Fibroblast of mammary gland (primary cell): ENCODE data around the gene MAP2.

Experiments
- DNase-seq: peaks from one replicate; pipeline ENCODE4 v3.0.0-alpha.2; 2010; ENCODE audit warnings: low read depth
- H3K4me3 ChIP-seq: 2 replicates; pipeline ENCODE4 v1.5.1; 2011; ENCODE audit warnings: low read depth, mild to moderate bottlenecking, low read length, moderate library complexity; ENCODE audit not compliant: control insufficient read depth
- TF ChIP-seq, protein P1 (sequence below): conservative IDR thresholded peaks from 2 replicates; pipeline ENCODE4 v1.5.1; 2011; ENCODE audit warnings: low read depth, low read length, inconsistent platforms; ENCODE audit not compliant: control insufficient read depth, insufficient read depth

MAP2 gene

DNA sequence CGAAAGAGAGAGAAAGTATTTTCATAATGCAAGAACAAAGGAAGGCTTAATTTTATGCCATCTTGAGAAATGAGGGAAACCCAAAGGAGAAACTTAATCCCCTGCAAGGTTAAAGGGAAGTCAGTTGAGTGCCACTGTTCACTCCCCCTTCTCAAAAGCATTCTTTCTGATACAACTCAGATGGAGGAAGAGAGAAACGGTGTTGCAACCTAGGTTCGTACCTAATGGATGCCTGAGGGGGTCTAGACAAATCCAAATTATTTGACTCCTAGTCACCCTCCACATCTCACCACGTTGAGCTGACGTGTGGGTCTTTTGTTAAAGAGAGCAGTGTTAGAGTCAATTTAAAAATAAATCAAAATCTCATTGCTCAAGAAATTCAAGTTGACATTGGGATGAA lies 295.2 kb downstream of the MAP2 start:
- TF ChIP-seq, protein P1, sequence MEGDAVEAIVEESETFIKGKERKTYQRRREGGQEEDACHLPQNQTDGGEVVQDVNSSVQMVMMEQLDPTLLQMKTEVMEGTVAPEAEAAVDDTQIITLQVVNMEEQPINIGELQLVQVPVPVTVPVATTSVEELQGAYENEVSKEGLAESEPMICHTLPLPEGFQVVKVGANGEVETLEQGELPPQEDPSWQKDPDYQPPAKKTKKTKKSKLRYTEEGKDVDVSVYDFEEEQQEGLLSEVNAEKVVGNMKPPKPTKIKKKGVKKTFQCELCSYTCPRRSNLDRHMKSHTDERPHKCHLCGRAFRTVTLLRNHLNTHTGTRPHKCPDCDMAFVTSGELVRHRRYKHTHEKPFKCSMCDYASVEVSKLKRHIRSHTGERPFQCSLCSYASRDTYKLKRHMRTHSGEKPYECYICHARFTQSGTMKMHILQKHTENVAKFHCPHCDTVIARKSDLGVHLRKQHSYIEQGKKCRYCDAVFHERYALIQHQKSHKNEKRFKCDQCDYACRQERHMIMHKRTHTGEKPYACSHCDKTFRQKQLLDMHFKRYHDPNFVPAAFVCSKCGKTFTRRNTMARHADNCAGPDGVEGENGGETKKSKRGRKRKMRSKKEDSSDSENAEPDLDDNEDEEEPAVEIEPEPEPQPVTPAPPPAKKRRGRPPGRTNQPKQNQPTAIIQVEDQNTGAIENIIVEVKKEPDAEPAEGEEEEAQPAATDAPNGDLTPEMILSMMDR: no peak
- no peak overlapping the region for H3K4me3 ChIP-seq
- DNase-seq: no peak

DNA sequence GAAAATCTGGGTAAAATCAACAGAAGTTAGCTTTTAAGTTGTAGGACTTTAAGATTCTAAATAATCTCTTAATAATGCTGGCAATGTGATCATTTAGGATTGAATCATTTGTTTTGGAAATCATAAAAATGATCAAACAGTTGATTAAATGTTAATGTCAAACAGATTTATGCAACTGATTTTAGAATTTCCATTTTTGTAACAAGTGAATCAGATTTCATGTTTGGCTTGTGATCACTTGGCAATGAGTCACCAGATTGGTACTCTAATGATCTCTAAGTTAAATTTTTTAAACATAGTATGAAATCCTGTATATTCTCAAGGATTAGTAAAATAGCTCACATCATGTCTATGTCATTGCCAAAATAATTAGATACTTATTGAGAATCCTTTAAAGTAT lies 297.6 kb downstream of the MAP2 start:
- TF ChIP-seq, protein P1: no peak
- peak; percentile 34 for DNase-seq
- H3K4me3 ChIP-seq: no peak overlapping the region

DNA sequence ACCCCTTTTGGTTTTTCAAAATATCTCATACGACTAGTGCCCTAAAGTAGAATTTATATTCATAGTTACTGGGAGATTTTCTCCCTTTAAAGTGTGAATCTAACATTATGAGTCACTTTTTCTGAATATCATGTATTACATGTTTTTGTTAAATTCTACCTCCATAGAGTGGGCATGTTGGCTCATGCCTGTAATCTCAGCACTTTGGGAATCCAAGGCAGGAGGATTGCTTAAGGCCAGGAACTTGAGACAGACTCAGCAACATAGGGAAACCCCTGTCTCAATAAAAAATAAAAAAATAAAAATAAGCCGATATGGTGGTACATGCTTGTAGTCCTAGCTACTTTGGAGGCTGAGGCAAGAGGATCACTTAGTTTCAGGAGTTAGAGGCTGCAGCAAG lies 302.5 kb downstream of the MAP2 start:
- TF ChIP-seq, protein P1: no peak
- no peak for DNase-seq
- H3K4me3 ChIP-seq: no peak overlapping the region

DNA sequence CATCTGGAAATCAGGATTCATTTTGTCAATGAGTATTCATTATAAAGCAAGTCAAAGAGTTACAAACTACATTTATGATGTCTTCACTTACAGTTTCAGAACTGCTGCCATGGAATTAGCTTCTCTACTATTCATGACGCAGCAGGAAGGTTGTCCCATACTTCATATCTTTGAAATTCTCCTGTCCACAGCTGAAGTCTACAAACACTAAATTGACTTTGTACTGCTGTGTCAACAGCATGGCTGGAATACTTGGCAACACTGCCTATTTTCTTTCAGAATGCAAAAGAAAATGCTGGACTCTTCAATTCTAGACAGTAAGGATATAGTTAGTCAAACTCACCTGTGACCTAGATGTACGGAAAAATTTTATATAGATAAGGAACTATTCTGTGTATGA lies 303.2 kb downstream of the MAP2 start:
- TF ChIP-seq, protein P1: no peak
- no peak overlapping the region for H3K4me3 ChIP-seq
- DNase-seq: no peak

DNA sequence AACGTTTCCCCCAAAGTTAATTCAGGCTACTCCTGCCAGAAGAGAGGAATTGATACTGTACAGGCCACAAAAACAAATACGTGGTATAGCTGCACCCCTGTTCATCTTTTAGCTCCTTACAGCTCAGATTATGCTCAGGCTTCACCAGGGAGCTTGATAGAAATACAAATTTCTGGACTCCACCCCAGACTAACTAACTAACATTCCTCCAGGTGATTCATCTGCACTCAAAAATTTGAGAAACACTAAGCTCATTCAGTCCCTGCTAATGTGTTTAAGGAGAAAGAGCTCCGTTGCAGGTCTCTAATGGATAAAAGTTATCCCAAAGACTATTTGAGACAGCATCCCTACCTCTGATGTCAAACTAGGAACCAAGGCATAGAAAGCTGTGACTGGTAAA lies 311.0 kb downstream of the MAP2 start:
- TF ChIP-seq, protein P1: no peak
- H3K4me3 ChIP-seq: no peak overlapping the region
- no peak for DNase-seq

DNA sequence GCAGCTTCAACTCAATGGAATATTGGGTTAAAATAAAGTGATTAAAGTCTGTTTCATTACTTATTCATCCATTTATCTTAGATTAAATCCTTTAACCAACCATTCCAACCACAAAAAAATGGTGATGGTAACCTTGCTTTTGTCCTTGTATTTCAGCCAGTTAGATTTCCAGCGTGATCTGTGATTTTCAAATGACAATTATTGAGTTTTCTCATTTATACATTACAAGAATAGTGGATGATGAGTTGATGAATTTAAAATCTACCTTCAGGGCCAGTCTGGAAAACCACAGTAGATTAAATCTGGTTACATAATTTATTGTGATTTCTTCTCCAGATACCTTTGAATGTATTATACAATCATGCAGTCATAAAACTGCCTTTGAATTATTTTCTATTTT lies 318.1 kb downstream of the MAP2 start:
- TF ChIP-seq, protein P1: no peak
- no peak for DNase-seq
- H3K4me3 ChIP-seq: no peak overlapping the region

DNA sequence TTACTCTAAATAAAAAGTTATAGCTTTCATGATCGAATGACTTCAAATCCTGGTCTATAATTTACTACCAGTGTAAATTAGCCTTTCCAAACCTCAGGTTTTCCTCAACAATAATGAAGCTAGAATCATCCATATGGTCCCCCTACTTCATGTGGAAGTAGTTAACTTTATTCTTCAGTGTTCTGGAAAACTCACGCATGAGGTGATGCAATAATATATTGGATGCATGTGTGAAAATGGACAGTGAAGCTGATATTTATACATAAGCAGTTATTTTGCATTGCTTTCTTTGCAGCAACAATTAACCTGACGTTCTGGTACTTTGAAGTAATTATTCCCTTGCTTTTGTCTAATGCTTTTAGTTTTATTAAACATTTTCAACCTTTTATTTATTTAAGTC lies 329.2 kb downstream of the MAP2 start:
- TF ChIP-seq, protein P1: no peak
- no peak for DNase-seq
- no peak overlapping the region for H3K4me3 ChIP-seq
